K562 (cell line): ENCODE measurements around the gene ABCG1. TPM values are rescaled to one million over a fixed set of nuclear protein-coding genes. Genes with fewer than 3 reads are reported as not detected.

Experiments
- ATAC-seq: fragments of 200-7000 bp; cut with Tn5 transposase; 3 replicates; pipeline ENCODE4 v1.9.1; 2020; ENCODE audit warnings: moderate library complexity
- BruUV-seq: library from RNA; stranded (reverse); fragments of 400-500 nt; replicated peaks from 2 replicates; lab custom pipeline; 2021; lab: Mats Ljungman, UMichigan
- CTCF ChIA-PET: fragments of 300-600 bp; formaldehyde crosslinking; extraction: SDS; loops from one replicate; lab custom pipeline; 2021; ENCODE audit warnings: low intra/inter-chr PET ratio; lab: Yijun Ruan, JAX
- POLR2A ChIA-PET: fragments of 300-600, 350-650 bp; sonication (Branson Sonifier 250); formaldehyde crosslinking; extraction: SDS; loops from one replicate; lab custom pipeline; 2021; ENCODE audit warnings: antibody characterized with exemption, inconsistent platforms; lab: Yijun Ruan, JAX
- DNase-seq, 4 experiments: peaks; one replicate each; pipeline versions ENCODE4 v3.0.0 to v3.0.0-alpha.2; 2011 to 2018; ENCODE audit warnings: low spot score in 3 of 4, mixed read lengths in 3 of 4; ENCODE audit errors: extremely low read depth in 1 of 4
- FAIRE-seq: peaks from 2 replicates; lab custom pipeline; 2011; peaks lifted over from hg19 to GRCh38; lab: Jason Lieb, UNC
- H2AFZ ChIP-seq: 2 replicates; pipeline ENCODE4 v1.6.0; 2011; ENCODE audit warnings: low read depth, low read length, control low read depth, inconsistent platforms
- H3K27ac ChIP-seq: fragments of 200-600 bp; 3 replicates; pipeline ENCODE4 v1.8.0; 2011; ENCODE audit warnings: low read depth, mild to moderate bottlenecking, control low read depth, inconsistent platforms, low read length, moderate library complexity, mixed read lengths; ENCODE audit errors: extremely low read depth
- H3K27me3 ChIP-seq, 2 experiments: fragments of 300-600 bp in 1 of 2; 2 replicates in 1 of 2; 3 replicates in 1 of 2; pipeline versions ENCODE4 v1.6.0 to v1.8.0; 2011; ENCODE audit warnings: inconsistent platforms in 2 of 2, low read length in 2 of 2, mild to moderate bottlenecking in 1 of 2, mixed read lengths in 1 of 2, moderate library complexity in 1 of 2; ENCODE audit not compliant: control insufficient read depth in 2 of 2, insufficient read depth in 2 of 2
- H3K36me3 ChIP-seq: fragments of 300-600 bp; 3 replicates; pipeline ENCODE4 v1.8.0; 2011; ENCODE audit warnings: mild to moderate bottlenecking, low read length, inconsistent platforms; ENCODE audit not compliant: control insufficient read depth, insufficient read depth
- H3K4me1 ChIP-seq, 2 experiments: fragments of 200-600 bp in 1 of 2; replicated peaks in 1 of 2; 2 replicates in 1 of 2; 3 replicates in 1 of 2; pipeline versions ENCODE4 v1.5.1 to v1.8.0; 2011; ENCODE audit warnings: inconsistent platforms in 2 of 2, low read length in 2 of 2, mild to moderate bottlenecking in 1 of 2, mixed read lengths in 1 of 2, moderate library complexity in 1 of 2; ENCODE audit not compliant: control insufficient read depth in 2 of 2, insufficient read depth in 2 of 2
- H3K4me2 ChIP-seq: 2 replicates; pipeline ENCODE4 v1.6.1; 2011; ENCODE audit warnings: low read length, control low read depth, inconsistent platforms, mixed read lengths; ENCODE audit not compliant: insufficient read depth
- H3K4me3 ChIP-seq: fragments of 200-600 bp; sonication (generic), shearing (Covaris generic); 2 replicates; pipeline ENCODE4 v1.5.1; 2016; ENCODE audit warnings: control low read depth, inconsistent platforms
- H3K79me2 ChIP-seq: fragments of 200-600 bp; 3 replicates; pipeline ENCODE4 v1.8.0; 2011; ENCODE audit warnings: low read length, inconsistent platforms; ENCODE audit not compliant: control insufficient read depth, insufficient read depth
- H3K9ac ChIP-seq, 2 experiments: 2 replicates each; pipeline versions ENCODE4 v1.6.0 to v1.6.1; 2011; ENCODE audit warnings: low read depth in 2 of 2, low read length in 2 of 2, control low read depth in 1 of 2, inconsistent platforms in 1 of 2, mild to moderate bottlenecking in 1 of 2, mixed read lengths in 1 of 2; ENCODE audit not compliant: insufficient read depth in 1 of 2
- H3K9me1 ChIP-seq: one replicate; pipeline ENCODE4 v1.6.0; 2011; ENCODE audit warnings: inconsistent platforms, mild to moderate bottlenecking, low read length, moderate library complexity; ENCODE audit not compliant: control insufficient read depth, insufficient read depth
- H3K9me3 ChIP-seq: replicated peaks from 2 replicates; pipeline ENCODE4 v1.5.1; 2011; ENCODE audit warnings: low read depth, low read length, inconsistent platforms; ENCODE audit not compliant: control insufficient read depth, insufficient read depth
- H4K20me1 ChIP-seq: replicated peaks from 2 replicates; pipeline ENCODE4 v1.6.1; 2011; ENCODE audit warnings: low read length, inconsistent platforms, mixed read lengths; ENCODE audit not compliant: control insufficient read depth, insufficient read depth
- CBFA2T2 ChIP-seq: fragments of 450-650 bp; conservative IDR thresholded peaks from 2 replicates; pipeline ENCODE4 v1.6.1; 2017; ENCODE audit warnings: mild to moderate bottlenecking
- ELF4 ChIP-seq: fragments of 450-650 bp; formaldehyde crosslinking; IDR thresholded peaks from 2 replicates; pipeline ENCODE4 v1.4.0; 2022; ENCODE audit warnings: missing genetic modification characterization
- FOS ChIP-seq: IDR thresholded peaks from 3 replicates; pipeline ENCODE4 v1.6.1; 2011; ENCODE audit not compliant: insufficient read length; ENCODE audit errors: extremely low read depth
- ID3 ChIP-seq, 2 experiments: fragments of 250-450 bp in 1 of 2; fragments of 450-650 bp in 1 of 2; sonication (Bioruptor Pico) in 1 of 2; IDR thresholded peaks; 2 replicates each; pipeline versions ENCODE4 v1.6.1 to v1.8.0; 2016 to 2021; ENCODE audit warnings: mild to moderate bottlenecking in 2 of 2, moderate library complexity in 2 of 2, missing compliant biosample characterization in 1 of 2, missing genetic modification characterization in 1 of 2
- MAFK ChIP-seq: IDR thresholded peaks from 2 replicates; pipeline ENCODE4 v1.6.1; 2011; ENCODE audit warnings: low read length, improper control_type of control experiment
- NFYB ChIP-seq: IDR thresholded peaks from 2 replicates; pipeline ENCODE4 v1.6.1; 2011; ENCODE audit warnings: mild to moderate bottlenecking, moderate library complexity; ENCODE audit not compliant: insufficient read length; ENCODE audit errors: extremely low read depth
- PHTF2 ChIP-seq: fragments of 250-450 bp; sonication (Bioruptor Pico); IDR thresholded peaks from 2 replicates; pipeline ENCODE4 v1.5.0; 2021; ENCODE audit warnings: mild to moderate bottlenecking
- RAD51 ChIP-seq: fragments of 450-650 bp; IDR thresholded peaks from 2 replicates; pipeline ENCODE4 v1.7.1; 2016; ENCODE audit warnings: low read depth, mild to moderate bottlenecking, borderline replicate concordance
- RBM25 ChIP-seq: fragments of 200-400 bp; formaldehyde crosslinking; IDR thresholded peaks from 2 replicates; pipeline ENCODE4 v1.6.1; 2018; ENCODE audit warnings: low read length, low read depth, moderate library complexity; ENCODE audit not compliant: severe bottlenecking
- SMAD2 ChIP-seq: fragments of 150-350 bp; IDR thresholded peaks from 2 replicates; pipeline ENCODE4 v1.6.1; 2014; ENCODE audit warnings: low read depth, mild to moderate bottlenecking, low read length
- TOE1 ChIP-seq, 2 experiments: fragments of 450-650 bp in 1 of 2; sonication (generic) in 1 of 2; formaldehyde crosslinking in 1 of 2; IDR thresholded peaks; 2 replicates each; pipeline versions ENCODE4 v1.7.1 to v1.8.0; 2016 to 2022; ENCODE audit warnings: borderline replicate concordance in 2 of 2, mild to moderate bottlenecking in 2 of 2, antibody characterized with exemption in 1 of 2, inconsistent platforms in 1 of 2, low read depth in 1 of 2, missing genetic modification reagents in 1 of 2, moderate library complexity in 1 of 2
- WGBS: fragments of 100-300 bp; shearing (Covaris generic); methylation state at CpG from one replicate; pipeline ENCODE4 v1.1.6; 2016; ENCODE audit warnings: low coverage, mixed read lengths; ENCODE audit not compliant: insufficient coverage; ENCODE audit errors: missing lambda C conversion rate; 5-methylcytosine and 5-hydroxymethylcytosine counted together
- in situ Hi-C: fragments of 300-500 bp; cut with MboI; formaldehyde crosslinking; loops from 4 replicates; pipeline ENCODE4 v1.15.0; 2018; ENCODE audit warnings: inconsistent platforms, mixed read lengths
- intact Hi-C: fragments of 100-400 bp; cut with micrococcal nuclease; formaldehyde crosslinking; loops from 2 replicates; pipeline ENCODE4 v1.14.2; 2022
- polyA plus RNA-seq, 8 experiments: library from polyadenylated mRNA; depleted of rRNA in 4 of 8; stranded (reverse) in 5 of 8; unstranded in 3 of 8; fragments of >200 nt; fragmentation: Nextera tagmentation in 2 of 8; fragmentation: Illumina TruSeq in 1 of 8; extraction: Ambion mirVana in 2 of 8; extraction: Trizol in 1 of 8; gene quantifications; 2 replicates each; pipeline versions ENCODE4 v1.2.1 to v1.2.3, GENCODE V29; 2011 to 2014; ENCODE audit warnings: inconsistent platforms in 1 of 8, missing spikeins in 1 of 8
- total RNA-seq, 7 experiments: library from RNA; depleted of rRNA in 6 of 7; stranded (reverse); fragments of >200 nt in 6 of 7; fragmentation: Illumina TruSeq in 2 of 7; extraction: Trizol in 2 of 7; gene quantifications; 2 replicates each; pipeline versions ENCODE4 v1.2.1 to v1.2.3, GENCODE V29; 2011 to 2021; ENCODE audit warnings: low replicate concordance in 1 of 7
- TF ChIP-seq, protein P1 (sequence below): fragments of 450-650 bp; formaldehyde crosslinking; IDR thresholded peaks from 2 replicates; pipeline ENCODE4 v1.4.0; 2020; ENCODE audit warnings: mild to moderate bottlenecking, mixed read lengths
- TF ChIP-seq, protein P2 (sequence below): sonication (generic); formaldehyde crosslinking; IDR thresholded peaks from 2 replicates; pipeline ENCODE4 v1.9.0; 2022; ENCODE audit warnings: mild to moderate bottlenecking, missing genetic modification reagents
- TF ChIP-seq, protein P3 (sequence below): sonication (generic); formaldehyde crosslinking; IDR thresholded peaks from 2 replicates; pipeline ENCODE4 v1.5.0; 2020; ENCODE audit warnings: missing genetic modification reagents
- TF ChIP-seq, protein P4 (sequence below): sonication (generic); formaldehyde crosslinking; IDR thresholded peaks from 2 replicates; pipeline ENCODE4 v1.8.0; 2022; ENCODE audit warnings: mild to moderate bottlenecking, missing genetic modification reagents

The ABCG1 gene
- total and polyA plus RNA-seq, 9 of the 15 experiments (the other 6 are each of a cell fraction or from before 2014, with no cell fraction given): 0.04 to 0.09 TPM; not detected in 7

DNA sequence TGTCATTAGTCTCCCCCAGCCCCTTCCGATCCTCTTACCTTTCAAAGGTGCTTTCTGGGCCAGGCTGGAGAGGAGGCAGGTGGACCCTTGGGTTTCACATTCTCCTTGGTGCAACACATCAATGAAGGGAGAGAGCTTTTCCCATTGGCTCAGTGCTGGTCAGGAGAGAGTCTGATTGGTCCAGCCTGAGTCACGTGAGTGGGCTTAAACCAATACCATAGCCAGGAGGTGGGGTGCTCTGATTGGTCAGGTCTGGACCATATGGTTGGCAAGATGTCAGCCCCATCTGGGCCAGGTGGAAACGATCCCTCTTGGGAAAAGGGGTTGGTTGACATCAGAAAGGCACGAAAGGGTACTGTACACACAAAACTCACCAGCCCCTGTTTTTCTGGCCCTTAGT is 44.8 kb upstream of the ABCG1 start:
- FAIRE-seq (no peak), DNase-seq (peak; percentile 34 to 85 (median 82))
- H3K9me3 ChIP-seq: no peaks in the 10 kb centered on the region
- H3K27ac ChIP-seq: no peak overlapping the region
- no peak overlapping the region for H3K4me2 ChIP-seq
- ChIA-PET CTCF (no interaction called here), POLR2A (no interaction called here)
- no peaks in the 10 kb centered on the region for H3K4me1 ChIP-seq
- H3K9me1 ChIP-seq: no peaks in the 10 kb centered on the region
- H3K4me3 ChIP-seq: no peak overlapping the region
- H2AFZ ChIP-seq: no peak overlapping the region
- intact Hi-C loops: no loop called here
- no TSS peak for BruUV-seq
- in situ Hi-C loops: no loop called here
- no peaks in the 10 kb centered on the region for H3K79me2 ChIP-seq
- TF ChIP-seq CBFA2T2 (peak; percentile 29), SMAD2 (no peak), FOS (peak; percentile 72), TOE1 (IDR thresholded peaks at IDR 0.05; ENCODE audit: borderline replicate concordance) (peak; percentile 69; the same call in 1 of the 2 replicates), TOE1 (CRISPR knock-in tag; IDR thresholded peaks at IDR 0.05; ENCODE audit: borderline replicate concordance, low read depth) (no peak), ELF4 (CRISPR knock-in tag) (no peak), MAFK (no peak), RBM25 (peak; percentile 21), PHTF2 (CRISPR knock-in tag) (no peak), RAD51 (peak; percentile 80), ID3 (CRISPR knock-in tag; IDR thresholded peaks at IDR 0.05) (no peak), ID3 (tag; IDR thresholded peaks at IDR 0.05) (no peak), NFYB (peak; percentile 55)
- TF ChIP-seq, protein P1, sequence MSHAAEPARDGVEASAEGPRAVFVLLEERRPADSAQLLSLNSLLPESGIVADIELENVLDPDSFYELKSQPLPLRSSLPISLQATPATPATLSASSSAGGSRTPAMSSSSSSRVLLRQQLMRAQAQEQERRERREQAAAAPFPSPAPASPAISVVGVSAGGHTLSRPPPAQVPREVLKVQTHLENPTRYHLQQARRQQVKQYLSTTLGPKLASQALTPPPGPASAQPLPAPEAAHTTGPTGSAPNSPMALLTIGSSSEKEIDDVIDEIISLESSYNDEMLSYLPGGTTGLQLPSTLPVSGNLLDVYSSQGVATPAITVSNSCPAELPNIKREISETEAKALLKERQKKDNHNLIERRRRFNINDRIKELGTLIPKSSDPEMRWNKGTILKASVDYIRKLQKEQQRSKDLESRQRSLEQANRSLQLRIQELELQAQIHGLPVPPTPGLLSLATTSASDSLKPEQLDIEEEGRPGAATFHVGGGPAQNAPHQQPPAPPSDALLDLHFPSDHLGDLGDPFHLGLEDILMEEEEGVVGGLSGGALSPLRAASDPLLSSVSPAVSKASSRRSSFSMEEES (CRISPR knock-in tag): peak; percentile 96
- TF ChIP-seq, protein P2, sequence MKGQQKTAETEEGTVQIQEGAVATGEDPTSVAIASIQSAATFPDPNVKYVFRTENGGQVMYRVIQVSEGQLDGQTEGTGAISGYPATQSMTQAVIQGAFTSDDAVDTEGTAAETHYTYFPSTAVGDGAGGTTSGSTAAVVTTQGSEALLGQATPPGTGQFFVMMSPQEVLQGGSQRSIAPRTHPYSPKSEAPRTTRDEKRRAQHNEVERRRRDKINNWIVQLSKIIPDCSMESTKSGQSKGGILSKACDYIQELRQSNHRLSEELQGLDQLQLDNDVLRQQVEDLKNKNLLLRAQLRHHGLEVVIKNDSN (CRISPR knock-in tag): peak; percentile 86
- TF ChIP-seq, protein P3, sequence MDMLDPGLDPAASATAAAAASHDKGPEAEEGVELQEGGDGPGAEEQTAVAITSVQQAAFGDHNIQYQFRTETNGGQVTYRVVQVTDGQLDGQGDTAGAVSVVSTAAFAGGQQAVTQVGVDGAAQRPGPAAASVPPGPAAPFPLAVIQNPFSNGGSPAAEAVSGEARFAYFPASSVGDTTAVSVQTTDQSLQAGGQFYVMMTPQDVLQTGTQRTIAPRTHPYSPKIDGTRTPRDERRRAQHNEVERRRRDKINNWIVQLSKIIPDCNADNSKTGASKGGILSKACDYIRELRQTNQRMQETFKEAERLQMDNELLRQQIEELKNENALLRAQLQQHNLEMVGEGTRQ (CRISPR knock-in tag): peak; percentile 86
- TF ChIP-seq, protein P4, sequence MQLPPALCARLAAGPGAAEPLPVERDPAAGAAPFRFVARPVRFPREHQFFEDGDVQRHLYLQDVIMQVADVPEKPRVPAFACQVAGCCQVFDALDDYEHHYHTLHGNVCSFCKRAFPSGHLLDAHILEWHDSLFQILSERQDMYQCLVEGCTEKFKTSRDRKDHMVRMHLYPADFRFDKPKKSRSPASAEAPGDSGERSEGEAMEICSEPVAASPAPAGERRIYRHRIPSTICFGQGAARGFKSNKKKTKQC (CRISPR knock-in tag): no peak
- TF ChIP-seq, all 486 proteins: peak for 9
- 1% methylated on average over 4 of the region's 4 CpGs for WGBS
- peaks cover 24 to 36% of the 10 kb centered on the region in 2 experiments; a peak in 4 of 5 replicates for H3K27me3 ChIP-seq
- no peak overlapping the region for H3K9ac ChIP-seq
- no peaks in the 10 kb centered on the region for H3K36me3 ChIP-seq
- peak; percentile 84 for ATAC-seq
- no peaks in the 10 kb centered on the region for H4K20me1 ChIP-seq
